Esophagus squamous epithelium (tissue), 5 donors: ENCODE measurements around the gene C1orf198. TPM values are rescaled to one million over a fixed set of nuclear protein-coding genes. Genes with fewer than 3 reads are reported as not detected.

Source experiments
- DNase-seq: peaks from one replicate; lab custom pipeline; 2025; lab: John Stamatoyannopoulos, UW
- H3K27ac ChIP-seq, 4 donors: fragments of 200-600 bp; sonication (generic); one replicate each; pipeline ENCODE4 v1.5.1; 2016 to 2019; ENCODE audit warnings: mild to moderate bottlenecking in 1 of 4
- H3K27me3 ChIP-seq, 4 donors: fragments of 200-600 bp; sonication (generic); 1 replicate in 3 of 4; 2 replicates in 1 of 4; pipeline versions ENCODE4 v1.5.1 to v1.6.0; 2017 to 2021; ENCODE audit warnings: antibody characterized with exemption in 1 of 4
- H3K36me3 ChIP-seq, 3 donors: fragments of 200-600 bp; sonication (generic); one replicate each; pipeline ENCODE4 v1.5.1; 2016 to 2019
- H3K4me1 ChIP-seq, 3 donors: fragments of 200-600 bp; sonication (generic); one replicate each; pipeline ENCODE4 v1.5.1; 2017 to 2019
- H3K4me3 ChIP-seq, 4 donors: fragments of 200-600 bp; sonication (generic); 1 replicate in 3 of 4; 2 replicates in 1 of 4; pipeline ENCODE4 v1.5.1; 2016 to 2019; ENCODE audit warnings: mild to moderate bottlenecking in 2 of 4, moderate library complexity in 1 of 4
- H3K9me3 ChIP-seq, 3 donors: fragments of 200-600 bp; sonication (generic); one replicate each; pipeline ENCODE4 v1.5.1; 2016 to 2019
- POLR2A ChIP-seq, 4 donors: fragments of 450-650 bp; IDR thresholded peaks; one replicate each; pipeline ENCODE4 v1.6.1; 2017; ENCODE audit warnings: antibody characterized with exemption in 4 of 4, mild to moderate bottlenecking in 4 of 4, moderate library complexity in 3 of 4
- WGBS, 2 donors: methylation state at CpG; one replicate each; pipeline ENCODE4 v1.1.5; 2018; 5-methylcytosine and 5-hydroxymethylcytosine counted together
- intact Hi-C: fragments of 100-400 bp; cut with DNase I; formaldehyde crosslinking; loops from one replicate; pipeline ENCODE4 v1.15.0; 2022
- total RNA-seq, 4 donors: library from RNA; depleted of rRNA; stranded (reverse); fragments of >200 nt; gene quantifications; one replicate each; pipeline ENCODE4 v1.1.0, GENCODE V29; 2016
- TF ChIP-seq, protein P1 (sequence below), 6 experiments: fragments of 450-650 bp in 4 of 6; fragments of 200-600 bp in 2 of 6; sonication (generic) in 2 of 6; IDR thresholded peaks; one replicate each; pipeline ENCODE4 v1.5.1; 2016 to 2019; ENCODE audit warnings: antibody characterized with exemption in 6 of 6, mild to moderate bottlenecking in 4 of 6, moderate library complexity in 4 of 6
- donor health status: DM: yes; HTN: yes; CAD: no.

C1orf198 gene
- total RNA-seq, 4 donors from 2014 or later = 18.5 to 28.8 (median 21.6) TPM

DNA sequence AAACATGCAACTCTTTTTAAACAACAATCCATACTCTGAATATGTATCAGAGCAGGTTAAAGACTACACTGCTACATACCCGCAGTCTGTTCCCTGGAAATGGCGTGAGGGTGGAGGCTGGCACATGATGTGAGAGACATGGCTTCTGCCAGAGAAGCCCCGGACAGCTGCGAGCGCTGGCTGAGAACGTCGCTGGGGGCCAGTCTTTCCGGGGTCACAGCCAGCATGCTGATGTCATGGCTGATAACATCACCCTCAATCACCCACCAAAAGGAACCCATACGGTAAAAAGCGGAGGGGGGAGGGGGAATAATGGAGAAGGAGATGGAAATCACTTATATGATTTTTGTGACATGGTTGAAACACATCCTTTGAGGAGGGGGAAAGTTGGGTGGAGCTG, 29.1 kb downstream of the C1orf198 start:
- Histone ChIP-seq H3K27ac (no peak overlapping the region), H3K36me3 (peaks cover 8 to 68% (median 10%) of the 10 kb centered on the region in 3 donors), H3K9me3 (no peaks in the 10 kb centered on the region), H3K4me3 (no peak overlapping the region), H3K4me1 (no peaks in the 10 kb centered on the region), H3K27me3 (no peaks in the 10 kb centered on the region)
- intact Hi-C loops = no loop called here
- WGBS, 2 donors = 66 to 95% methylated on average over 10 of the region's 10 CpGs
- TF ChIP-seq, protein P1, sequence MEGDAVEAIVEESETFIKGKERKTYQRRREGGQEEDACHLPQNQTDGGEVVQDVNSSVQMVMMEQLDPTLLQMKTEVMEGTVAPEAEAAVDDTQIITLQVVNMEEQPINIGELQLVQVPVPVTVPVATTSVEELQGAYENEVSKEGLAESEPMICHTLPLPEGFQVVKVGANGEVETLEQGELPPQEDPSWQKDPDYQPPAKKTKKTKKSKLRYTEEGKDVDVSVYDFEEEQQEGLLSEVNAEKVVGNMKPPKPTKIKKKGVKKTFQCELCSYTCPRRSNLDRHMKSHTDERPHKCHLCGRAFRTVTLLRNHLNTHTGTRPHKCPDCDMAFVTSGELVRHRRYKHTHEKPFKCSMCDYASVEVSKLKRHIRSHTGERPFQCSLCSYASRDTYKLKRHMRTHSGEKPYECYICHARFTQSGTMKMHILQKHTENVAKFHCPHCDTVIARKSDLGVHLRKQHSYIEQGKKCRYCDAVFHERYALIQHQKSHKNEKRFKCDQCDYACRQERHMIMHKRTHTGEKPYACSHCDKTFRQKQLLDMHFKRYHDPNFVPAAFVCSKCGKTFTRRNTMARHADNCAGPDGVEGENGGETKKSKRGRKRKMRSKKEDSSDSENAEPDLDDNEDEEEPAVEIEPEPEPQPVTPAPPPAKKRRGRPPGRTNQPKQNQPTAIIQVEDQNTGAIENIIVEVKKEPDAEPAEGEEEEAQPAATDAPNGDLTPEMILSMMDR (IDR thresholded peaks at IDR 0.05) = no peak
- no peak for TF ChIP-seq POLR2A (IDR thresholded peaks at IDR 0.05)
- no peak for DNase-seq

DNA sequence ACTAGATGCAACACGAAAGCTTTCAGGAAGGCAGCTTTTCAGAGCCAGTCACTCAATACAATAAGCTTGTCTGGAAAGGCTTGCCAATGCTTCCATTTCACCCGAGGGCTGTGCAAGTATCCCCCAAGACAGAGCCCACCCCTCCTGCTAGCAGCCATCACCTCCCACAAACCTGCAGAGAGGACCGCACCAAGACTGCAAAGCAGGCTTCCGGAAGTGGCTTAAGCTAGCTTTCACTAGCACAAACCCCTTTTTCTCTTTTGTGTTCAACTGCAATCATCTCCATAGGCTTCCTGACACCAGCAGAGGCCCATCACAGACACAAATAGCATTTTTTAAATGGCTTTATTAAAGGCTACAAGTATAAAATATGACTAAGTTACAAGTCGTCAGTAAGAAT, 31.5 kb downstream of the C1orf198 start:
- Histone ChIP-seq H3K9me3 (no peaks in the 10 kb centered on the region), H3K27me3 (no peaks in the 10 kb centered on the region), H3K4me3 (no peak overlapping the region), H3K36me3 (peaks cover 0 to 44% (median 0%) of the 10 kb centered on the region in 3 donors), H3K27ac (no peak overlapping the region), H3K4me1 (peaks cover 0 to 5% (median 0%) of the 10 kb centered on the region in 3 donors)
- TF ChIP-seq, protein P1 (IDR thresholded peaks at IDR 0.05) = no peak
- TF ChIP-seq POLR2A (IDR thresholded peaks at IDR 0.05) = no peak
- intact Hi-C loops = no loop called here
- 84% methylated on average over 5 of the region's 5 CpGs for WGBS, 2 donors
- no peak for DNase-seq

DNA sequence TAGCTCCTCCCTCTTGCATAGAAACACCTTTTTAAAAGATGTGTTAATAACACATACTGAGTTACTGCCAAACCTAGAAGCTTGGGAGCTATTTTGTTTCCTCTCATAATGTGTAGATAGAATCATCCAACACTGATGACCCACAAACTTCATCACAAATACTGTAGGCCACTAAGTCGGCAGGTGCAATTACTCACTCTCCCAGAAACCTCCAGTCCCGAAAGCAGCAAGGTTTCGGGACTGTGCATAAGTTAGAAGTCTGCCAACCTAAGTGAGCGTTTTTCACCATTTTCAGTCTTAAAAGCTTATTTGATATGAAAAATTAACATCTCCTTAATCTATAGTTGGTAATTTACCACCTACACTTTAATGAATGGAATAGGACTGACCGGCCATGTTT, 32.0 kb downstream of the C1orf198 start:
- Histone ChIP-seq H3K27ac (no peak overlapping the region), H3K27me3 (no peaks in the 10 kb centered on the region), H3K9me3 (no peaks in the 10 kb centered on the region), H3K4me3 (no peak overlapping the region), H3K4me1 (peaks cover 0 to 10% (median 0%) of the 10 kb centered on the region in 3 donors), H3K36me3 (peaks cover 0 to 39% (median 0%) of the 10 kb centered on the region in 3 donors)
- no peak for TF ChIP-seq POLR2A (IDR thresholded peaks at IDR 0.05)
- TF ChIP-seq, protein P1 (IDR thresholded peaks at IDR 0.05) = no peak
- WGBS, 2 donors = 87 to 98% methylated on average over 5 of the region's 5 CpGs
- no peak for DNase-seq
- intact Hi-C loops = no loop called here

DNA sequence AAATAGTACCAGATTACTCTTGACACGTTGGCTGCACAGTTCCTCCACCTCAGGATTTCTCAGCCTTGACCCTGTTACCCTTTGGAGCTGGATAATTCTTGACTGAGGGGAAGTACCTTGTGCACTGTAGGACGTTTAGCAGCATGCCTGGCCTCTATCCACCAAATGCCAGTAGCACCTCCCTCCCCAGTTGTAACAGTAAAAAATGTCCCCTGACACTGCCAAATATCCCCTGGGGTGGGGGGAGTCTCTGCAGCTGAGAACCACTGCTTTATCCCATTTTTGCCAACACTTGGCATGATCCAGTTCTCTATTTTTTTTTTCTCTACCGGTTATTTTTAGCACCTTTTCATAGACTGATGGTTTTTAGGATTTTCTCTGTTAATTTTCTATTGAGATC, 34.0 kb downstream of the C1orf198 start:
- H3K27ac ChIP-seq = no peak overlapping the region
- WGBS, 2 donors = 36 to 41% methylated on average over 3 of the region's 3 CpGs
- peaks cover 0 to 11% (median 0%) of the 10 kb centered on the region in 3 donors for H3K4me1 ChIP-seq
- H3K9me3 ChIP-seq = no peaks in the 10 kb centered on the region
- no peak for DNase-seq
- peaks cover 0 to 25% (median 0%) of the 10 kb centered on the region in 3 donors for H3K36me3 ChIP-seq
- no peak overlapping the region for H3K4me3 ChIP-seq
- TF ChIP-seq POLR2A (IDR thresholded peaks at IDR 0.05) = no peak
- TF ChIP-seq, protein P1 (IDR thresholded peaks at IDR 0.05) = no peak
- H3K27me3 ChIP-seq = no peaks in the 10 kb centered on the region
- intact Hi-C loops = no loop called here

DNA sequence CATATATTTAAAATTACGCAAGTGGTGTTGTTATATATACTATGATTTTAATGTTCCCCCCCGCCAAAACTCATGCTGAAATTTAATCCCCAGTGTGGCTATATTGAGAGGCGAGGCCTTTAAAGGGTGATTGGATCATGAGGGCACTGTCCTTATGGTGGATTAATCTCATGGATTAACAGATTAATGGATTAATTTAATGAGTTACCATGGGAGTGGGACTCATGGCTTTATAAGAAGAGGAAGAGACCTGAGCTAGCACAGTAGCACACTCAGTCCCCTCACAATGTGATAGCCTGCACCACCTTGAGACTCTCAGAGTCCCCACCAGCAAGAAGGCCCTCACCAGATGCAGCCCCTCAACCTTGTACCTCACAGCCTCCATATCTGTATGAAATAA, 34.8 kb downstream of the C1orf198 start:
- TF ChIP-seq, protein P1 (IDR thresholded peaks at IDR 0.05) = no peak
- no peak for TF ChIP-seq POLR2A (IDR thresholded peaks at IDR 0.05)
- Histone ChIP-seq H3K4me3 (no peak overlapping the region), H3K36me3 (peaks cover 0 to 17% (median 0%) of the 10 kb centered on the region in 3 donors), H3K27me3 (no peaks in the 10 kb centered on the region), H3K9me3 (no peaks in the 10 kb centered on the region), H3K27ac (no peak overlapping the region), H3K4me1 (peaks cover 0 to 11% (median 0%) of the 10 kb centered on the region in 3 donors)
- DNase-seq = no peak
- intact Hi-C loops = no loop called here
- WGBS, 2 donors = 75 to 92% methylated on average over 3 of the region's 3 CpGs
